Measurements from ENCODE around the gene NCAPG. TPM values are rescaled to one million over a fixed set of nuclear protein-coding genes. Genes with fewer than 3 reads are reported as not detected.

The NCAPG gene
- total RNA-seq, 2 donors from 2014 or later = 72.2 to 80.6 TPM

- DNase-seq (ENCODE audit: low spot score in 2 of 2) = no peak
- H3K36me3 Mint-ChIP-seq = no peaks in the 10 kb centered on the region
- ATAC-seq = no peak
- H3K9me3 Mint-ChIP-seq = no peaks in the 10 kb centered on the region
- H3K27ac Mint-ChIP-seq = no peak overlapping the region
Measured at GRCh38 chr4:17894421-17894820, 83.6 kb downstream of the NCAPG start.

Other genes starting within 250 kb of the NCAPG start
- gene LAP3, start 233.8 kb upstream of the NCAPG start, total RNA-seq = 100 to 1,000 TPM; 115 to 159 TPM
- gene MED28, start 196.3 kb upstream of the NCAPG start, total RNA-seq = 10 to 100 TPM; 54.7 to 71.3 TPM
- not detected for gene FAM184B, start 29.4 kb upstream of the NCAPG start, total RNA-seq
- gene DCAF16, start 222 bp upstream of the NCAPG start, total RNA-seq = 10 to 100 TPM; 43.5 to 52.7 TPM
- gene LCORL, start 210.8 kb downstream of the NCAPG start, total RNA-seq = 10 to 100 TPM in 1 of 2 donors, 1 to 10 TPM in 1; 6.0 to 13.8 TPM